Fibroblast of lung (primary cell): ENCODE results near the gene KLHL18. TPM values are rescaled to one million over a fixed set of nuclear protein-coding genes. Genes with fewer than 3 reads are reported as not detected.
A peak's percentile ranks its signal among the peaks of the same experiment; 100 is the strongest.

Source experiments
- DNase-seq, 2 donors: peaks; one replicate each; pipeline versions ENCODE4 v3.0.0 to v3.0.0-alpha.2; 2010; ENCODE audit warnings: low read depth in 2 of 2
- H2AFZ ChIP-seq: 2 replicates; pipeline ENCODE4 v1.5.1; 2012; ENCODE audit warnings: low read length, control low read depth, inconsistent platforms
- H3K27ac ChIP-seq: 2 replicates; pipeline ENCODE4 v1.5.1; 2011; ENCODE audit warnings: low read length, control low read depth; ENCODE audit not compliant: insufficient read depth
- H3K27me3 ChIP-seq: 2 replicates; pipeline ENCODE4 v1.5.1; 2011; ENCODE audit warnings: mild to moderate bottlenecking, low read length; ENCODE audit not compliant: control insufficient read depth, insufficient read depth
- H3K36me3 ChIP-seq: 2 replicates; pipeline ENCODE4 v1.5.1; 2011; ENCODE audit warnings: low read length; ENCODE audit not compliant: control insufficient read depth, insufficient read depth
- H3K4me1 ChIP-seq: 2 replicates; pipeline ENCODE4 v1.5.1; 2011; ENCODE audit warnings: low read length; ENCODE audit not compliant: control insufficient read depth, insufficient read depth; ENCODE audit errors: extremely low read depth
- H3K4me2 ChIP-seq: 2 replicates; pipeline ENCODE4 v1.5.1; 2011; ENCODE audit warnings: low read length, control low read depth; ENCODE audit not compliant: insufficient read depth; ENCODE audit errors: extremely low read depth
- H3K4me3 ChIP-seq, 4 experiments: fragments of 200-600 bp in 1 of 4; sonication (generic) in 1 of 4; replicated peaks in 1 of 4; 2 replicates each; pipeline ENCODE4 v1.5.1; 2011 to 2016; ENCODE audit warnings: low read length in 4 of 4, low read depth in 3 of 4, mild to moderate bottlenecking in 3 of 4, control low read depth in 2 of 4, inconsistent platforms in 1 of 4, mixed read lengths in 1 of 4; ENCODE audit not compliant: insufficient read depth in 1 of 4; ENCODE audit errors: control extremely low read depth in 1 of 4
- H3K79me2 ChIP-seq: 2 replicates; pipeline ENCODE4 v1.5.1; 2012; ENCODE audit warnings: mild to moderate bottlenecking, low read length, inconsistent platforms; ENCODE audit not compliant: control insufficient read depth, insufficient read depth
- H3K9ac ChIP-seq: 2 replicates; pipeline ENCODE4 v1.5.1; 2011; ENCODE audit warnings: mild to moderate bottlenecking, low read length, control low read depth; ENCODE audit not compliant: insufficient read depth
- H3K9me3 ChIP-seq: 2 replicates; pipeline ENCODE4 v1.5.1; 2012; ENCODE audit warnings: low read depth, low read length; ENCODE audit not compliant: control insufficient read depth, insufficient read depth
- H4K20me1 ChIP-seq: 2 replicates; pipeline ENCODE4 v1.5.1; 2011; ENCODE audit warnings: low read length; ENCODE audit not compliant: control insufficient read depth, insufficient read depth; ENCODE audit errors: extremely low read depth
- EZH2 ChIP-seq: IDR thresholded peaks from 2 replicates; pipeline ENCODE4 v1.5.1; 2012; ENCODE audit warnings: low read length, control low read depth, mild to moderate bottlenecking; ENCODE audit errors: missing control alignments
- polyA plus RNA-seq, 2 donors: library from polyadenylated mRNA; depleted of rRNA in 1 of 2; stranded (reverse) in 1 of 2; unstranded in 1 of 2; fragments of >200 nt; gene quantifications; 2 replicates each; pipeline ENCODE4 v1.2.1, GENCODE V29; 2011 to 2012; ENCODE audit warnings: missing spikeins in 1 of 2
- total RNA-seq: library from RNA; depleted of rRNA; stranded (reverse); fragments of >200 nt; gene quantifications from 2 replicates; pipeline ENCODE4 v1.2.1, GENCODE V29; 2014
- TF ChIP-seq, protein P1 (sequence below), 2 donors: IDR thresholded peaks in 1 of 2; conservative IDR thresholded peaks in 1 of 2; 1 replicate in 1 of 2; 2 replicates in 1 of 2; pipeline ENCODE4 v1.5.1; 2011 to 2012; ENCODE audit warnings: low read length in 2 of 2, control low read depth in 1 of 2, inconsistent platforms in 1 of 2, low read depth in 1 of 2, mild to moderate bottlenecking in 1 of 2

Gene KLHL18
- total and polyA plus RNA-seq, 2 donors (not counting 1 experiment from before 2014, with no cell fraction given): 20.1 to 27.8 TPM

DNA sequence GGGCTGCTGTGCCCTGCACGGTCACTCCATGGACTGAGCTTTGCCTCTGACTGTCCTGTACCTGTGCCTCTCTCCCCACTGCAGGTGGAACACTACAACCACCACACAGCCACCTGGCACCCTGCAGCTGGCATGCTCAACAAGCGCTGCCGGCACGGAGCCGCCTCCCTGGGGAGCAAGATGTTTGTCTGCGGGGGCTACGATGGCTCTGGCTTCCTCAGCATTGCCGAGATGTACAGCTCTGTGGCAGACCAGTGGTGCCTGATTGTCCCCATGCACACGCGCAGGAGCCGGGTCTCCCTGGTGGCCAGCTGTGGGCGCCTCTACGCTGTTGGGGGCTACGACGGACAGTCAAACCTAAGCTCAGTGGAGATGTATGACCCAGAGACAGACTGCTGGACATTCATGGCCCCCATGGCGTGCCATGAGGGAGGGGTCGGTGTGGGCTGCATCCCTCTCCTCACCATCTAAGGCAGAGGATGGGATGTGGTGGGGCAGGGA lies 60.8 kb downstream of the KLHL18 start:
- Histone ChIP-seq H3K9me3 (no peaks in the 10 kb centered on the region), H3K27me3 (no peaks in the 10 kb centered on the region), H3K79me2 (no peaks in the 10 kb centered on the region), H3K4me3 (no peak overlapping the region), H3K4me2 (no peak overlapping the region), H4K20me1 (no peaks in the 10 kb centered on the region), H3K27ac (no peak overlapping the region), H3K4me1 (peaks cover 7% of the 10 kb centered on the region), H3K36me3 (peaks cover 16% of the 10 kb centered on the region), H2AFZ (no peak overlapping the region), H3K9ac (no peak overlapping the region)
- DNase-seq: no peak
- TF ChIP-seq, protein P1, sequence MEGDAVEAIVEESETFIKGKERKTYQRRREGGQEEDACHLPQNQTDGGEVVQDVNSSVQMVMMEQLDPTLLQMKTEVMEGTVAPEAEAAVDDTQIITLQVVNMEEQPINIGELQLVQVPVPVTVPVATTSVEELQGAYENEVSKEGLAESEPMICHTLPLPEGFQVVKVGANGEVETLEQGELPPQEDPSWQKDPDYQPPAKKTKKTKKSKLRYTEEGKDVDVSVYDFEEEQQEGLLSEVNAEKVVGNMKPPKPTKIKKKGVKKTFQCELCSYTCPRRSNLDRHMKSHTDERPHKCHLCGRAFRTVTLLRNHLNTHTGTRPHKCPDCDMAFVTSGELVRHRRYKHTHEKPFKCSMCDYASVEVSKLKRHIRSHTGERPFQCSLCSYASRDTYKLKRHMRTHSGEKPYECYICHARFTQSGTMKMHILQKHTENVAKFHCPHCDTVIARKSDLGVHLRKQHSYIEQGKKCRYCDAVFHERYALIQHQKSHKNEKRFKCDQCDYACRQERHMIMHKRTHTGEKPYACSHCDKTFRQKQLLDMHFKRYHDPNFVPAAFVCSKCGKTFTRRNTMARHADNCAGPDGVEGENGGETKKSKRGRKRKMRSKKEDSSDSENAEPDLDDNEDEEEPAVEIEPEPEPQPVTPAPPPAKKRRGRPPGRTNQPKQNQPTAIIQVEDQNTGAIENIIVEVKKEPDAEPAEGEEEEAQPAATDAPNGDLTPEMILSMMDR (conservative IDR thresholded peaks at IDR 0.05 in 1 of 2, IDR thresholded peaks at IDR 0.05 in 1 of 2; ENCODE audit: low read depth in 1 of 2, low read length in 2 of 2): no peak
- TF ChIP-seq EZH2: no peak

DNA sequence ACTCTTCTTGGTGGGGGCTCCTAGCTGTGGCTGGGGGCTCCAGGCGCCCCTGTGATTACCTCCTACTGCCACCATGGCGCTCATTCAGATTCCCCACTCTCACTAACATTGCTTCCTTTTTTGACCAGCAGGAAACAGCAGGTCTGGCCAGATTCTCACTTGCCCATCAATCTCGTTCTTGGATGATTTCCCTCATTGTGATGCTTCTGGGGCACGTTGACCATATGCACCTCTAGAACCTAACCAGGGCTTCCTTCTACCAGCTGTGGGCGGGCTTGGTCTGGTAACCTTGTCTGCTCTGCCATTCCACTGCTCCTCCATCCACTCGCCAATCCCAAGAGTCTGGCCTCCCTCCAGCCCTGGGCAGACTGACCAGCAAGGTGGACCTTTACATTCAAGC lies 62.2 kb downstream of the KLHL18 start:
- Histone ChIP-seq H3K4me1 (peaks cover 7% of the 10 kb centered on the region), H3K4me2 (no peak overlapping the region), H2AFZ (no peak overlapping the region), H3K4me3 (no peak overlapping the region), H4K20me1 (no peaks in the 10 kb centered on the region), H3K9ac (no peak overlapping the region), H3K27ac (no peak overlapping the region), H3K79me2 (no peaks in the 10 kb centered on the region), H3K9me3 (no peaks in the 10 kb centered on the region), H3K27me3 (no peaks in the 10 kb centered on the region), H3K36me3 (peaks cover 16% of the 10 kb centered on the region)
- DNase-seq: no peak
- TF ChIP-seq, protein P1 (conservative IDR thresholded peaks at IDR 0.05 in 1 of 2, IDR thresholded peaks at IDR 0.05 in 1 of 2; ENCODE audit: low read depth in 1 of 2, low read length in 2 of 2): no peak
- TF ChIP-seq EZH2: no peak

DNA sequence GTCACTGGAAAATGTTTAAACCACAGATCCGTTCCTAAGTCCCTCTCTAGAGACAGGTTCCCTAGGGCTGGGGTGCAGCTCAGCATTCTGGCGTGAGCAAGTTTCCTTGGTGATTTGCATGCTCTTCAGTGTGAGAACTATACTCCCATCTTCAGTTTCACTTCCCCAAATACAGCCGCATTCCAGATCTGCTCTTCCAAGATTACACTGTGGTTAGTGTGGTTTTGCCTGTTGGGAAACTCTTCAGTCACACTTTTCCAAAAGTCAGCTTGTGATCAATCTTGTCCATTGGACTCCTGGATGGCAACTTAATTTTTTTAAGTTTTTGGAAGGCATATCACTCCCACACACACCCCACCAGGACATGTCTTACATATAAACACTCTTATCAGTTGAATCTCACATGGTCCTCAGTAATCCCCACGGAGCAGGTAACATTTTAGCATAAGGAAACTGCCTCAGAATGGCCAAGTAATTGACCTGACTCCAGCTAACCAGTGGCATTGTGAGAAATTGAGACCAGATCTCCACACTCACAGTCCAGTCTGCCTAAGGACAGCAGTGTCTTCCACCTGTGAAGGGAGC lies 64.6 kb downstream of the KLHL18 start:
- no peaks in the 10 kb centered on the region for H4K20me1 ChIP-seq
- no peaks in the 10 kb centered on the region for H3K79me2 ChIP-seq
- H3K4me1 ChIP-seq: peaks cover 7% of the 10 kb centered on the region
- H3K4me3 ChIP-seq: no peak overlapping the region
- peaks cover 16% of the 10 kb centered on the region for H3K36me3 ChIP-seq
- H3K27me3 ChIP-seq: no peaks in the 10 kb centered on the region
- no peak overlapping the region for H2AFZ ChIP-seq
- DNase-seq: peak; percentile 68 to 82
- TF ChIP-seq EZH2: no peak
- TF ChIP-seq, protein P1 (conservative IDR thresholded peaks at IDR 0.05 in 1 of 2, IDR thresholded peaks at IDR 0.05 in 1 of 2; ENCODE audit: low read depth in 1 of 2, low read length in 2 of 2): no peak
- no peak overlapping the region for H3K9ac ChIP-seq
- no peak overlapping the region for H3K4me2 ChIP-seq
- H3K9me3 ChIP-seq: no peaks in the 10 kb centered on the region
- no peak overlapping the region for H3K27ac ChIP-seq
